ENCODE results near the gene DUSP1.

DUSP1 gene

GRCh38 chr5:172724242-172725183 is 46.5 kb downstream of the DUSP1 start:
- DNase-seq (ENCODE audit: low read depth) = no peak

GRCh38 chr5:172723508-172723907 is 47.5 kb downstream of the DUSP1 start:
- no peak for DNase-seq (ENCODE audit: low read depth)

- DNase-seq (ENCODE audit: low read depth) = no peak
These were observed 48.6 kb downstream of the DUSP1 start for GRCh38 chr5:172722327-172722815.

- peak; percentile 93 for DNase-seq (ENCODE audit: low read depth)
These were observed 49.3 kb downstream of the DUSP1 start for GRCh38 chr5:172721455-172722326.

GRCh38 chr5:172720655-172721054 is 50.3 kb downstream of the DUSP1 start:
- no peak for DNase-seq (ENCODE audit: low read depth)

- no peak for DNase-seq (ENCODE audit: low read depth)
These were observed 51.8 kb downstream of the DUSP1 start for GRCh38 chr5:172719211-172719610.

- no peak for DNase-seq (ENCODE audit: low read depth)
These were observed 52.4 kb downstream of the DUSP1 start for GRCh38 chr5:172718527-172719114.

All from iris pigment epithelial cell (primary cell).